ENCODE measurements around the gene IL25.
"Not testable (repeated sequence)": the region's sequence is repeated elsewhere in the genome, so short reads cannot be mapped to it uniquely, and the experiment has no call there.

The IL25 gene

GRCh38 chr14:23421594-23421993, 49.0 kb downstream of the IL25 start:
- H3K4me3 ChIP-seq (ENCODE audit: low read depth, low read length) = no peak overlapping the region
- H3K27me3 ChIP-seq (ENCODE audit: insufficient read depth, low read depth, severe bottlenecking) = no peaks in the 10 kb centered on the region
- no peaks in the 10 kb centered on the region for H3K36me3 ChIP-seq
- no peak overlapping the region for H3K27ac ChIP-seq
- no peaks in the 10 kb centered on the region for H3K9me3 ChIP-seq (ENCODE audit: severe bottlenecking)
- TF ChIP-seq CTCF (IDR thresholded peaks at IDR 0.05; ENCODE audit: low read depth, low read length) = no peak
- no peak for DNase-seq

DNA sequence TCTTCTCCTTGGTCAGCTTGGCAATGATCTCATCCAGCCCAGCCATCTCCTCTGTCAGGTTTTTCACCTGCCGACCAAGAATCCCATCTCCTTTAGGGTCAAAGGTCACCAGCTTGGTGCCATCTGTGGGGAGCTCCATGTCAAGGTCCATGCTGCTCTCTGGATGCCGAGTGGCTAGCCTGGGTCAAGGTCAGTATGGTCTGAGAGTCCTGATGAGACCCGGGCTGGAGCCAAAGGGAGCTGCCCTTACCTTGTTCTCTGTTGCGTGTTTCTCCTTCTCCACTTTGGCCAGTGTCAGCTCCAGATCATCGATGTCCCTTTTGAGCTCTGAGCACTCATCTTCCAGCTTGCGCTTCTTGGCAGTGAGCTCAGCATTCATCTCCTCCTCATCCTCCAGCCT, 51.0 kb downstream of the IL25 start:
- H3K4me3 ChIP-seq (ENCODE audit: low read depth, low read length) = no peak overlapping the region
- no peak for DNase-seq
- H3K36me3 ChIP-seq = no peaks in the 10 kb centered on the region
- TF ChIP-seq CTCF (IDR thresholded peaks at IDR 0.05; ENCODE audit: low read depth, low read length) = no peak
- no peaks in the 10 kb centered on the region for H3K27me3 ChIP-seq (ENCODE audit: insufficient read depth, low read depth, severe bottlenecking)
- no peaks in the 10 kb centered on the region for H3K9me3 ChIP-seq (ENCODE audit: severe bottlenecking)
- H3K27ac ChIP-seq = no peak overlapping the region

GRCh38 chr14:23425169-23425568, 52.6 kb downstream of the IL25 start:
- Histone ChIP-seq H3K4me3 (ENCODE audit: low read depth, low read length) (no peak overlapping the region), H3K27ac (no peak overlapping the region), H3K36me3 (no peaks in the 10 kb centered on the region), H3K9me3 (ENCODE audit: severe bottlenecking) (no peaks in the 10 kb centered on the region), H3K27me3 (ENCODE audit: insufficient read depth, low read depth, severe bottlenecking) (no peaks in the 10 kb centered on the region)
- no peak for DNase-seq
- no peak for TF ChIP-seq CTCF (IDR thresholded peaks at IDR 0.05; ENCODE audit: low read depth, low read length)

DNA sequence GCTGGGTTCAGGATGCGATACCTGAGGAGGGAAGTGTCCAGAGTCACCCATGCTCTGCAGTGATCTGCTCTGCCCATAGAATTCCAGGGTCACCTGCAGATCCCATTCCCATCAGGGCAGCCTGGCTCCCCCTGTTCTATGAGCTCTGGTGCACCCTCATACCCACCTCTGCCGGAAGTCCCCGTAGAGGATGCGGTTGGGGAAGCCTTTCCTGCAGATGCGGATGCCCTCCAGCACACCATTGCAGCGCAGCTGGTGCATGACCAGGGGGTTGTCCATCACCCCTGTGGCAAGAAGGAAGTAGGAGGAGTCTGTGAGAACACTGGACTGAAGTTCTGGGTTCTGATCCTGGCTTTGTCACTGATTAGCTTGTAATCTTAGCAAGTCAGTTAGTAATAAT, 53.2 kb downstream of the IL25 start:
- H3K4me3 ChIP-seq (ENCODE audit: low read depth, low read length); H3K27me3 ChIP-seq (ENCODE audit: insufficient read depth, low read depth, severe bottlenecking); H3K9me3 ChIP-seq (ENCODE audit: severe bottlenecking); DNase-seq; H3K27ac ChIP-seq; H3K36me3 ChIP-seq: not testable (repeated sequence)

Measured in WERI-Rb-1 (cell line).